H9 (cell line): ENCODE data around the gene SLC22A3. TPM values are rescaled to one million over a fixed set of nuclear protein-coding genes. Genes with fewer than 3 reads are reported as not detected.
"Not testable (repeated sequence)": the region's sequence is repeated elsewhere in the genome, so short reads cannot be mapped to it uniquely, and the experiment has no call there.

Source experiments
- DNase-seq: peaks from one replicate; pipeline ENCODE4 v3.0.0-alpha.2; 2017
- H2AFZ ChIP-seq: one replicate; pipeline ENCODE4 v1.6.1; 2013; ENCODE audit warnings: mild to moderate bottlenecking, low read length, control low read depth, moderate library complexity
- H2AK5ac ChIP-seq: 2 replicates; pipeline ENCODE4 v1.6.1; 2013; ENCODE audit warnings: low read length, control low read depth, mixed read lengths; ENCODE audit not compliant: insufficient read length
- H2BK120ac ChIP-seq: one replicate; pipeline ENCODE4 v1.6.1; 2013; ENCODE audit warnings: low read depth, mild to moderate bottlenecking, low read length, control low read depth, inconsistent platforms; ENCODE audit not compliant: poor library complexity, severe bottlenecking
- H2BK12ac ChIP-seq: 2 replicates; pipeline ENCODE4 v1.6.1; 2013; ENCODE audit warnings: low read length, control low read depth, mixed read lengths, low read depth; ENCODE audit not compliant: insufficient read length
- H2BK15ac ChIP-seq: 2 replicates; pipeline ENCODE4 v1.6.1; 2013; ENCODE audit warnings: low read depth, low read length, control low read depth
- H2BK20ac ChIP-seq: one replicate; pipeline ENCODE4 v1.6.1; 2013; ENCODE audit warnings: low read depth, mild to moderate bottlenecking, low read length, control low read depth, inconsistent platforms; ENCODE audit not compliant: poor library complexity, severe bottlenecking
- H2BK5ac ChIP-seq: 2 replicates; pipeline ENCODE4 v1.6.1; 2013; ENCODE audit warnings: low read length, control low read depth, mixed read lengths; ENCODE audit not compliant: insufficient read length
- H3K14ac ChIP-seq: 2 replicates; pipeline ENCODE4 v1.6.1; 2013; ENCODE audit warnings: low read length, control low read depth; ENCODE audit not compliant: insufficient read depth
- H3K18ac ChIP-seq: 2 replicates; pipeline ENCODE4 v1.6.1; 2013; ENCODE audit warnings: low read depth, mild to moderate bottlenecking, mixed read lengths, low read length, control low read depth; ENCODE audit not compliant: insufficient read length
- H3K23ac ChIP-seq: 2 replicates; pipeline ENCODE4 v1.6.1; 2013; ENCODE audit warnings: low read length, control low read depth, mixed read lengths, low read depth; ENCODE audit not compliant: insufficient read length
- H3K23me2 ChIP-seq: 2 replicates; pipeline ENCODE4 v1.6.1; 2013; ENCODE audit warnings: low read depth, mild to moderate bottlenecking, mixed read lengths, low read length, control low read depth; ENCODE audit not compliant: insufficient read length, poor library complexity, severe bottlenecking
- H3K27ac ChIP-seq: 2 replicates; pipeline ENCODE4 v1.5.1; 2013; ENCODE audit warnings: low read length, control low read depth, mixed read lengths, low read depth; ENCODE audit not compliant: insufficient read length
- H3K27me3 ChIP-seq: 2 replicates; pipeline ENCODE4 v1.6.1; 2013; ENCODE audit warnings: low read length, control low read depth, inconsistent platforms; ENCODE audit not compliant: insufficient read depth
- H3K4ac ChIP-seq: 2 replicates; pipeline ENCODE4 v1.6.1; 2013; ENCODE audit warnings: low read depth, mild to moderate bottlenecking, control low read depth, inconsistent platforms, low read length, moderate library complexity
- H3K4me1 ChIP-seq: 2 replicates; pipeline ENCODE4 v1.6.1; 2013; ENCODE audit warnings: low read length, control low read depth, inconsistent platforms; ENCODE audit not compliant: insufficient read depth
- H3K4me2 ChIP-seq: 2 replicates; pipeline ENCODE4 v1.6.1; 2013; ENCODE audit warnings: low read length, control low read depth, mixed read lengths; ENCODE audit not compliant: insufficient read length, insufficient read depth
- H3K56ac ChIP-seq: 2 replicates; pipeline ENCODE4 v1.6.1; 2013; ENCODE audit warnings: low read depth, mild to moderate bottlenecking, mixed read lengths, low read length, control low read depth; ENCODE audit not compliant: insufficient read length
- H3K79me1 ChIP-seq: 2 replicates; pipeline ENCODE4 v1.6.1; 2013; ENCODE audit warnings: low read depth, mild to moderate bottlenecking, moderate library complexity, low read length, control low read depth, inconsistent platforms; ENCODE audit not compliant: insufficient read depth, poor library complexity, severe bottlenecking
- H3K79me2 ChIP-seq: 2 replicates; pipeline ENCODE4 v1.6.1; 2013; ENCODE audit warnings: low read length, control low read depth, inconsistent platforms; ENCODE audit not compliant: insufficient read depth
- H3K9ac ChIP-seq: 2 replicates; pipeline ENCODE4 v1.6.1; 2013; ENCODE audit warnings: low read length, control low read depth, mixed read lengths; ENCODE audit not compliant: insufficient read length; ENCODE audit errors: extremely low read depth
- H3K9me3 ChIP-seq: one replicate; pipeline ENCODE4 v1.6.1; 2013; ENCODE audit warnings: low read depth, low read length, inconsistent platforms; ENCODE audit not compliant: control insufficient read depth
- H3T11ph ChIP-seq: one replicate; pipeline ENCODE4 v1.6.1; 2013; ENCODE audit warnings: mild to moderate bottlenecking, low read length, control low read depth, inconsistent platforms
- H4K20me1 ChIP-seq: one replicate; pipeline ENCODE4 v1.6.1; 2013; ENCODE audit not compliant: control insufficient read depth, insufficient read length, insufficient read depth
- H4K5ac ChIP-seq: 2 replicates; pipeline ENCODE4 v1.6.1; 2013; ENCODE audit warnings: low read depth, mild to moderate bottlenecking, mixed read lengths, low read length, control low read depth; ENCODE audit not compliant: insufficient read length
- H4K8ac ChIP-seq: replicated peaks from 2 replicates; pipeline ENCODE4 v1.6.1; 2013; ENCODE audit warnings: low read length, control low read depth, mixed read lengths, low read depth; ENCODE audit not compliant: insufficient read length
- H4K91ac ChIP-seq: 2 replicates; pipeline ENCODE4 v1.6.1; 2013; ENCODE audit warnings: low read depth, mild to moderate bottlenecking, moderate library complexity, mixed read lengths, low read length, control low read depth; ENCODE audit not compliant: insufficient read length
- H3K27ac Mint-ChIP-seq, 3 experiments: 2 replicates in 2 of 3; 3 replicates in 1 of 3; pipeline ENCODE4 v1.8.0; 2020 to 2021; ENCODE audit warnings: mixed read lengths in 3 of 3, mild to moderate bottlenecking in 1 of 3, moderate library complexity in 1 of 3
- H3K27me3 Mint-ChIP-seq: 2 replicates; pipeline ENCODE4 v1.8.0; 2021; ENCODE audit warnings: low read depth, mild to moderate bottlenecking, moderate library complexity, mixed read lengths
- H3K36me3 Mint-ChIP-seq, 3 experiments: 2 replicates in 2 of 3; 3 replicates in 1 of 3; pipeline ENCODE4 v1.8.0; 2020 to 2021; ENCODE audit warnings: low read depth in 3 of 3, mixed read lengths in 3 of 3; ENCODE audit not compliant: insufficient read depth in 1 of 3
- H3K4me1 Mint-ChIP-seq, 2 experiments: 2 replicates each; pipeline ENCODE4 v1.8.0; 2020; ENCODE audit warnings: mixed read lengths in 2 of 2
- H3K4me3 Mint-ChIP-seq, 2 experiments: 2 replicates in 1 of 2; 3 replicates in 1 of 2; pipeline ENCODE4 v1.8.0; 2020 to 2021; ENCODE audit warnings: mild to moderate bottlenecking in 2 of 2, mixed read lengths in 2 of 2, moderate library complexity in 1 of 2
- H3K9me3 Mint-ChIP-seq, 2 experiments: 2 replicates in 1 of 2; 3 replicates in 1 of 2; pipeline ENCODE4 v1.8.0; 2020; ENCODE audit warnings: mild to moderate bottlenecking in 2 of 2, mixed read lengths in 2 of 2, moderate library complexity in 1 of 2
- CTCF ChIP-seq: fragments of 200-600 bp; sonication (generic); conservative IDR thresholded peaks from 3 replicates; pipeline ENCODE4 v1.8.0; 2021; ENCODE audit warnings: antibody characterized with exemption, mild to moderate bottlenecking
- WGBS: extraction: QIAGEN DNeasy Blood & Tissue Kit; methylation state at CpG from one replicate; pipeline ENCODE4 v1.1.7; 2013; ENCODE audit warnings: missing lambda C conversion rate, low lambda C conversion rate, mixed read lengths; ENCODE audit not compliant: insufficient read length; ENCODE audit errors: extremely low coverage; 5-methylcytosine and 5-hydroxymethylcytosine counted together
- total RNA-seq: library from RNA; stranded (reverse); gene quantifications from 2 replicates; pipeline ENCODE4 v1.2.1, GENCODE V29; 2021

SLC22A3 gene
- total RNA-seq, 1 experiment from 2014 or later = 2.7 TPM

- H3K4me1 ChIP-seq = no peaks in the 10 kb centered on the region
- WGBS = no CpG with 5 or more reads among the region's 4 CpGs
Measured at GRCh38 chr6:160368670-160369069, 20.5 kb downstream of the SLC22A3 start.

GRCh38 chr6:160373601-160374000 is 25.4 kb downstream of the SLC22A3 start:
- no CpG with 5 or more reads among the region's 4 CpGs for WGBS
- H4K5ac ChIP-seq, H3K27me3 Mint-ChIP-seq, H2AFZ ChIP-seq, H3K18ac ChIP-seq, H2AK5ac ChIP-seq, H3K9ac ChIP-seq, H3K4me2 ChIP-seq, H3K4me1 Mint-ChIP-seq, H2BK120ac ChIP-seq, H4K20me1 ChIP-seq, DNase-seq, H3K14ac ChIP-seq, H3K27ac ChIP-seq, H3K23me2 ChIP-seq, H2BK5ac ChIP-seq, H3K4me3 Mint-ChIP-seq, H4K91ac ChIP-seq, H3K79me2 ChIP-seq, H2BK20ac ChIP-seq, H3K79me1 ChIP-seq, H4K8ac ChIP-seq, H3K56ac ChIP-seq, H2BK15ac ChIP-seq, H2BK12ac ChIP-seq, H3K27me3 ChIP-seq, H3K23ac ChIP-seq, H3T11ph ChIP-seq, H3K4me1 ChIP-seq, H3K36me3 Mint-ChIP-seq, H3K9me3 ChIP-seq, H3K4ac ChIP-seq: not testable (repeated sequence)
- peaks cover 9 to 13% of the 10 kb centered on the region in 2 experiments; a peak in 4 of 5 replicates for H3K9me3 Mint-ChIP-seq
- H3K27ac Mint-ChIP-seq = peak overlapping the region in 2 of 3 experiments; percentile 40 to 81; a peak in 2 of 7 replicates

More at GRCh38 chr6:160368670-160369069, 20.5 kb downstream of the SLC22A3 start:
- Histone ChIP-seq H3K27me3 (no peaks in the 10 kb centered on the region), H3K79me1 (no peaks in the 10 kb centered on the region), H3K4me2 (no peak overlapping the region), H3K18ac (no peak overlapping the region), H3K23me2 (no peaks in the 10 kb centered on the region), H3K9me3 (no peaks in the 10 kb centered on the region), H3K56ac (no peak overlapping the region), H2BK12ac (no peak overlapping the region), H4K8ac (no peak overlapping the region), H2BK20ac (no peak overlapping the region), H3T11ph (no peak overlapping the region), H2BK120ac (no peak overlapping the region), H3K9ac (no peak overlapping the region), H2BK15ac (no peak overlapping the region), H4K5ac (no peak overlapping the region), H3K27ac (no peak overlapping the region), H2AK5ac (no peak overlapping the region), H2BK5ac (no peak overlapping the region), H4K91ac (no peak overlapping the region), H3K4ac (no peak overlapping the region), H3K23ac (no peak overlapping the region), H3K79me2 (no peaks in the 10 kb centered on the region), H3K14ac (no peak overlapping the region), H4K20me1 (no peaks in the 10 kb centered on the region), H2AFZ (no peak overlapping the region)
- Mint-ChIP-seq H3K4me1 (peaks cover 0 to 7% of the 10 kb centered on the region in 2 experiments; a peak in 2 of 4 replicates), H3K36me3 (peaks cover 0 to 6% (median 3%) of the 10 kb centered on the region in 3 experiments; a peak in 5 of 7 replicates), H3K27ac (no peak overlapping the region), H3K9me3 (peaks cover 8 to 10% of the 10 kb centered on the region in 2 experiments; a peak in 3 of 5 replicates), H3K4me3 (no peak overlapping the region), H3K27me3 (no peaks in the 10 kb centered on the region)
- no peak for DNase-seq
- TF ChIP-seq CTCF = no peak
